ENCODE measurements around the gene METTL26.

- TF ChIP-seq POLR2AphosphoS5 (IDR thresholded peaks at IDR 0.05) (peak; percentile 68 to 85 (median 76)), CTCF (IDR thresholded peaks at IDR 0.05) (peak in 1 of 3 donors; percentile 25)
Measured at GRCh38 chr16:636206-637080, at the start of gene METTL26.

All from breast epithelium (tissue), 3 donors.